ENCODE results near the gene HTR3B.
"Not testable (repeated sequence)": the region's sequence is repeated elsewhere in the genome, so short reads cannot be mapped to it uniquely, and the experiment has no call there.

HTR3B gene

GRCh38 chr11:113926273-113927197, 21.9 kb downstream of the HTR3B start:
- no peak for TF ChIP-seq TCF4 (CRISPR knock-in tag; IDR thresholded peaks at IDR 0.05; ENCODE audit: borderline replicate concordance)
- TF ChIP-seq ZNF8 (CRISPR knock-in tag; IDR thresholded peaks at IDR 0.05) = no peak
- no peak for TF ChIP-seq PPARA (CRISPR knock-in tag; IDR thresholded peaks at IDR 0.05; ENCODE audit: borderline replicate concordance)
- no peak for TF ChIP-seq ZFP3 (CRISPR knock-in tag; IDR thresholded peaks at IDR 0.05)
- no peak for TF ChIP-seq BACH2 (CRISPR knock-in tag; IDR thresholded peaks at IDR 0.05; ENCODE audit: borderline replicate concordance)
- TF ChIP-seq GLIS3 (CRISPR knock-in tag; IDR thresholded peaks at IDR 0.05) = no peak
- no peak for TF ChIP-seq TOX (CRISPR knock-in tag; IDR thresholded peaks at IDR 0.05; ENCODE audit: borderline replicate concordance)
- TF ChIP-seq, protein P1, sequence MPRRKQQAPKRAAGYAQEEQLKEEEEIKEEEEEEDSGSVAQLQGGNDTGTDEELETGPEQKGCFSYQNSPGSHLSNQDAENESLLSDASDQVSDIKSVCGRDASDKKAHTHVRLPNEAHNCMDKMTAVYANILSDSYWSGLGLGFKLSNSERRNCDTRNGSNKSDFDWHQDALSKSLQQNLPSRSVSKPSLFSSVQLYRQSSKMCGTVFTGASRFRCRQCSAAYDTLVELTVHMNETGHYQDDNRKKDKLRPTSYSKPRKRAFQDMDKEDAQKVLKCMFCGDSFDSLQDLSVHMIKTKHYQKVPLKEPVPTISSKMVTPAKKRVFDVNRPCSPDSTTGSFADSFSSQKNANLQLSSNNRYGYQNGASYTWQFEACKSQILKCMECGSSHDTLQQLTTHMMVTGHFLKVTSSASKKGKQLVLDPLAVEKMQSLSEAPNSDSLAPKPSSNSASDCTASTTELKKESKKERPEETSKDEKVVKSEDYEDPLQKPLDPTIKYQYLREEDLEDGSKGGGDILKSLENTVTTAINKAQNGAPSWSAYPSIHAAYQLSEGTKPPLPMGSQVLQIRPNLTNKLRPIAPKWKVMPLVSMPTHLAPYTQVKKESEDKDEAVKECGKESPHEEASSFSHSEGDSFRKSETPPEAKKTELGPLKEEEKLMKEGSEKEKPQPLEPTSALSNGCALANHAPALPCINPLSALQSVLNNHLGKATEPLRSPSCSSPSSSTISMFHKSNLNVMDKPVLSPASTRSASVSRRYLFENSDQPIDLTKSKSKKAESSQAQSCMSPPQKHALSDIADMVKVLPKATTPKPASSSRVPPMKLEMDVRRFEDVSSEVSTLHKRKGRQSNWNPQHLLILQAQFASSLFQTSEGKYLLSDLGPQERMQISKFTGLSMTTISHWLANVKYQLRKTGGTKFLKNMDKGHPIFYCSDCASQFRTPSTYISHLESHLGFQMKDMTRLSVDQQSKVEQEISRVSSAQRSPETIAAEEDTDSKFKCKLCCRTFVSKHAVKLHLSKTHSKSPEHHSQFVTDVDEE (CRISPR knock-in tag; IDR thresholded peaks at IDR 0.05) = no peak
- TF ChIP-seq ZC3H10 (CRISPR knock-in tag; IDR thresholded peaks at IDR 0.05) = no peak
- TF ChIP-seq ZNF565 (CRISPR knock-in tag; conservative IDR thresholded peaks at IDR 0.05; ENCODE audit: low read depth) = no peak
- no peak for TF ChIP-seq ISL1 (CRISPR knock-in tag; IDR thresholded peaks at IDR 0.05)
- no peak for TF ChIP-seq ESRRG (CRISPR knock-in tag; IDR thresholded peaks at IDR 0.05)
- no peak for TF ChIP-seq ZNF70 (CRISPR knock-in tag; IDR thresholded peaks at IDR 0.05)

DNA sequence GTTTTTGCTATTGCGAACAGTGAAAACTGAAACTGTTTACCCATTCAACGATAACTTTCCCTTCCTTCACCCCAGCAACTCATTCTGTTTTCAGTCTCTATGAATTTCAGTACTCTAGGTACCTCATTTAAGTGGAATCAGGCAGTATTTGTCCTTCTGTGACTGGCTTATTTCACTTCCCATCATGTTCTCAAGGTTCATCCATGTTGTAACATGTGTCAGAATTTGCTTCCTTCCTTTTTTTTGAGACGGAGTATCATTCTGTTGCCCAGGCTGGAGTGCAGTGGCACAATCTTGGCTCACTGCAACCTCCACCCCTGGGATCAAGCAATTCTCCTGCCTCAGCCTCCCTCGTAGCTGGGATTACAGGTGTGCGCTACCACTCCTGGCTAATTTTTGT, 23.7 kb downstream of the HTR3B start:
- TF ChIP-seq PPARA (CRISPR knock-in tag; IDR thresholded peaks at IDR 0.05; ENCODE audit: borderline replicate concordance) = no peak
- TF ChIP-seq BACH2 (CRISPR knock-in tag; IDR thresholded peaks at IDR 0.05; ENCODE audit: borderline replicate concordance) = no peak
- no peak for TF ChIP-seq SNAI2 (CRISPR knock-in tag; IDR thresholded peaks at IDR 0.05)
- no peak for TF ChIP-seq ZFP30 (CRISPR knock-in tag; IDR thresholded peaks at IDR 0.05)
- no peak for TF ChIP-seq ESRRG (CRISPR knock-in tag; IDR thresholded peaks at IDR 0.05)
- ATAC-seq = no peak

More at GRCh38 chr11:113926273-113927197, 21.9 kb downstream of the HTR3B start:
- ATAC-seq = 0 out of 3 replicates have a peak, but pooled peaks have one; percentile 25

- ATAC-seq = no peak
- TF ChIP-seq ZNF8 (CRISPR knock-in tag; IDR thresholded peaks at IDR 0.05) = no peak
- TF ChIP-seq ARNTL (CRISPR knock-in tag; IDR thresholded peaks at IDR 0.05; ENCODE audit: borderline replicate concordance, low read depth) = no peak
- no peak for TF ChIP-seq SNAI2 (CRISPR knock-in tag; IDR thresholded peaks at IDR 0.05)
- TF ChIP-seq TOX (CRISPR knock-in tag; IDR thresholded peaks at IDR 0.05; ENCODE audit: borderline replicate concordance) = no peak
- no peak for TF ChIP-seq BACH2 (CRISPR knock-in tag; IDR thresholded peaks at IDR 0.05; ENCODE audit: borderline replicate concordance)
- TF ChIP-seq PPARA (CRISPR knock-in tag; IDR thresholded peaks at IDR 0.05; ENCODE audit: borderline replicate concordance) = no peak
These were observed 28.2 kb downstream of the HTR3B start for GRCh38 chr11:113932788-113933187.

DNA sequence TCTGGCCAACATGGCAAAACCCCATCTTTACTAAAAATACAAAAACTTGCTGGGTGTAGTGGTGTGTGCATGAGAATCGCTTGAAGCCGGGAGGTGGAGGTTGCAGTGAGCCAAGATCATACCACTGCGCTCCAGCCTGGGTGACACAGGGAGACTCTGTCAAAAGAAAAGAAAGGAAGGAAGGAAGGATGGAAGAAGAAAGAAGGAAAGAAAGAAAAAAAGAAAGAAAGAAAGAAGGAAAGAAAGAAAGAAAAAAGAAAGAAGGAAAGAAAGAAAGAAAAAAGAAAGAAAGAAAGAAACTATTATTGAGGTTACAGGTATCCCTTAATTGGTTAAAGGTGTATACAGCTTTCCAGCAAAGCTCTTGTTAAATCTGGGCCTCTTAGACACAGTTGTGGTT, 29.6 kb downstream of the HTR3B start:
- not testable (repeated sequence) for ATAC-seq

GRCh38 chr11:113934761-113935160, 30.2 kb downstream of the HTR3B start:
- no peak for ATAC-seq
- TF ChIP-seq ZC3H10 (CRISPR knock-in tag; IDR thresholded peaks at IDR 0.05) (no peak), BACH2 (CRISPR knock-in tag; IDR thresholded peaks at IDR 0.05; ENCODE audit: borderline replicate concordance) (no peak), ZNF70 (CRISPR knock-in tag; IDR thresholded peaks at IDR 0.05) (no peak), PPARA (CRISPR knock-in tag; IDR thresholded peaks at IDR 0.05; ENCODE audit: borderline replicate concordance) (no peak), TCF4 (CRISPR knock-in tag; IDR thresholded peaks at IDR 0.05; ENCODE audit: borderline replicate concordance) (no peak), GLIS3 (CRISPR knock-in tag; IDR thresholded peaks at IDR 0.05) (no peak), ZNF565 (CRISPR knock-in tag; conservative IDR thresholded peaks at IDR 0.05; ENCODE audit: low read depth) (no peak), ARNTL (CRISPR knock-in tag; IDR thresholded peaks at IDR 0.05; ENCODE audit: borderline replicate concordance, low read depth) (no peak), TOX (CRISPR knock-in tag; IDR thresholded peaks at IDR 0.05; ENCODE audit: borderline replicate concordance) (no peak), ZFP30 (CRISPR knock-in tag; IDR thresholded peaks at IDR 0.05) (no peak), PATZ1 (CRISPR knock-in tag; IDR thresholded peaks at IDR 0.05; ENCODE audit: borderline replicate concordance) (no peak), OSR1 (CRISPR knock-in tag; IDR thresholded peaks at IDR 0.05) (no peak), RARB (CRISPR knock-in tag; IDR thresholded peaks at IDR 0.05) (no peak), SNAI2 (CRISPR knock-in tag; IDR thresholded peaks at IDR 0.05) (no peak), CSDC2 (CRISPR knock-in tag; IDR thresholded peaks at IDR 0.05) (no peak), ZFP3 (CRISPR knock-in tag; IDR thresholded peaks at IDR 0.05) (no peak), ZNF8 (CRISPR knock-in tag; IDR thresholded peaks at IDR 0.05) (no peak)
- TF ChIP-seq, protein P2, sequence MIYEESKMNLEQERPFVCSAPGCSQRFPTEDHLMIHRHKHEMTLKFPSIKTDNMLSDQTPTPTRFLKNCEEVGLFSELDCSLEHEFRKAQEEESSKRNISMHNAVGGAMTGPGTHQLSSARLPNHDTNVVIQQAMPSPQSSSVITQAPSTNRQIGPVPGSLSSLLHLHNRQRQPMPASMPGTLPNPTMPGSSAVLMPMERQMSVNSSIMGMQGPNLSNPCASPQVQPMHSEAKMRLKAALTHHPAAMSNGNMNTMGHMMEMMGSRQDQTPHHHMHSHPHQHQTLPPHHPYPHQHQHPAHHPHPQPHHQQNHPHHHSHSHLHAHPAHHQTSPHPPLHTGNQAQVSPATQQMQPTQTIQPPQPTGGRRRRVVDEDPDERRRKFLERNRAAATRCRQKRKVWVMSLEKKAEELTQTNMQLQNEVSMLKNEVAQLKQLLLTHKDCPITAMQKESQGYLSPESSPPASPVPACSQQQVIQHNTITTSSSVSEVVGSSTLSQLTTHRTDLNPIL (CRISPR knock-in tag; IDR thresholded peaks at IDR 0.05; ENCODE audit: low read depth) = no peak
- TF ChIP-seq, protein P3, sequence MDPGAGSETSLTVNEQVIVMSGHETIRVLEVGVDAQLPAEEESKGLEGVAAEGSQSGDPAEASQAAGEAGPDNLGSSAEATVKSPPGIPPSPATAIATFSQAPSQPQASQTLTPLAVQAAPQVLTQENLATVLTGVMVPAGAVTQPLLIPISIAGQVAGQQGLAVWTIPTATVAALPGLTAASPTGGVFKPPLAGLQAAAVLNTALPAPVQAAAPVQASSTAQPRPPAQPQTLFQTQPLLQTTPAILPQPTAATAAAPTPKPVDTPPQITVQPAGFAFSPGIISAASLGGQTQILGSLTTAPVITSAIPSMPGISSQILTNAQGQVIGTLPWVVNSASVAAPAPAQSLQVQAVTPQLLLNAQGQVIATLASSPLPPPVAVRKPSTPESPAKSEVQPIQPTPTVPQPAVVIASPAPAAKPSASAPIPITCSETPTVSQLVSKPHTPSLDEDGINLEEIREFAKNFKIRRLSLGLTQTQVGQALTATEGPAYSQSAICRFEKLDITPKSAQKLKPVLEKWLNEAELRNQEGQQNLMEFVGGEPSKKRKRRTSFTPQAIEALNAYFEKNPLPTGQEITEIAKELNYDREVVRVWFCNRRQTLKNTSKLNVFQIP (CRISPR knock-in tag; IDR thresholded peaks at IDR 0.05; ENCODE audit: borderline replicate concordance, low read depth) = no peak
- TF ChIP-seq, protein P4, sequence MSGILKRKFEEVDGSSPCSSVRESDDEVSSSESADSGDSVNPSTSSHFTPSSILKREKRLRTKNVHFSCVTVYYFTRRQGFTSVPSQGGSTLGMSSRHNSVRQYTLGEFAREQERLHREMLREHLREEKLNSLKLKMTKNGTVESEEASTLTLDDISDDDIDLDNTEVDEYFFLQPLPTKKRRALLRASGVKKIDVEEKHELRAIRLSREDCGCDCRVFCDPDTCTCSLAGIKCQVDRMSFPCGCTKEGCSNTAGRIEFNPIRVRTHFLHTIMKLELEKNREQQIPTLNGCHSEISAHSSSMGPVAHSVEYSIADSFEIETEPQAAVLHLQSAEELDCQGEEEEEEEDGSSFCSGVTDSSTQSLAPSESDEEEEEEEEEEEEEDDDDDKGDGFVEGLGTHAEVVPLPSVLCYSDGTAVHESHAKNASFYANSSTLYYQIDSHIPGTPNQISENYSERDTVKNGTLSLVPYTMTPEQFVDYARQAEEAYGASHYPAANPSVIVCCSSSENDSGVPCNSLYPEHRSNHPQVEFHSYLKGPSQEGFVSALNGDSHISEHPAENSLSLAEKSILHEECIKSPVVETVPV (CRISPR knock-in tag; IDR thresholded peaks at IDR 0.05) = no peak
